Measurements from ENCODE around the gene CAMK2D.

The CAMK2D gene

DNA sequence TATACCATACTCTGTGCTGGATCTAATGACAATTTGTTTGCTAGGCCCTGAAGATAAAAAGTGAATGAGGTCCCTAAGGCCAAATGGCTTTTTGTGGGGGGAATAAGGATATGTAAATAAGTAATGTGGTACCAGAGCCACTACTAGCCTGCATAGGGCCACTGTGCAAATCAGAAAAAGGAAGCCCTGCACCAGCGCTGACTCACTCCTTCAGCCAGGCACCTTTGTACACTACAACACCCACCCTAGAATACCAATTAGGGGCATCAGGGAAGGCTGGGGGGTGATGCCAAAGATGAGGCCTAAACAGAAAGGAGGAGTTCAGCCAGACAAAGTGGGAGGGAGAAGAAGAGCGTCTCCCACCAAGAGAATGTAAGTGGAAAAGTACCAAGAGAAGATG lies 122.2 kb downstream of the CAMK2D start:
- Histone ChIP-seq H3K36me3 (ENCODE audit: insufficient read depth, low read length) (no peaks in the 10 kb centered on the region), H3K27ac (ENCODE audit: low read length) (no peak overlapping the region), H2AFZ (ENCODE audit: low read depth, low read length) (no peak overlapping the region), H3K4me1 (ENCODE audit: insufficient read depth, low read length) (peaks cover 23% of the 10 kb centered on the region), H3K27me3 (ENCODE audit: insufficient read depth, low read length, poor library complexity) (peaks cover 28% of the 10 kb centered on the region), H3K4me3 (ENCODE audit: low read depth in 1 of 2, low read length in 2 of 2) (no peak overlapping the region), H3K9me3 (ENCODE audit: insufficient read depth, low read length, severe bottlenecking) (no peaks in the 10 kb centered on the region), H3K4me2 (ENCODE audit: insufficient read depth, low read length) (no peak overlapping the region), H3K9ac (ENCODE audit: low read depth, low read length) (no peak overlapping the region), H4K20me1 (ENCODE audit: insufficient read depth, low read length) (peaks cover 65% of the 10 kb centered on the region), H3K79me2 (ENCODE audit: insufficient read depth, low read length) (no peaks in the 10 kb centered on the region)
- no peak for TF ChIP-seq EZH2 (IDR thresholded peaks at IDR 0.05; ENCODE audit: borderline replicate concordance, low read depth, low read length, severe bottlenecking)
- TF ChIP-seq, protein P1, sequence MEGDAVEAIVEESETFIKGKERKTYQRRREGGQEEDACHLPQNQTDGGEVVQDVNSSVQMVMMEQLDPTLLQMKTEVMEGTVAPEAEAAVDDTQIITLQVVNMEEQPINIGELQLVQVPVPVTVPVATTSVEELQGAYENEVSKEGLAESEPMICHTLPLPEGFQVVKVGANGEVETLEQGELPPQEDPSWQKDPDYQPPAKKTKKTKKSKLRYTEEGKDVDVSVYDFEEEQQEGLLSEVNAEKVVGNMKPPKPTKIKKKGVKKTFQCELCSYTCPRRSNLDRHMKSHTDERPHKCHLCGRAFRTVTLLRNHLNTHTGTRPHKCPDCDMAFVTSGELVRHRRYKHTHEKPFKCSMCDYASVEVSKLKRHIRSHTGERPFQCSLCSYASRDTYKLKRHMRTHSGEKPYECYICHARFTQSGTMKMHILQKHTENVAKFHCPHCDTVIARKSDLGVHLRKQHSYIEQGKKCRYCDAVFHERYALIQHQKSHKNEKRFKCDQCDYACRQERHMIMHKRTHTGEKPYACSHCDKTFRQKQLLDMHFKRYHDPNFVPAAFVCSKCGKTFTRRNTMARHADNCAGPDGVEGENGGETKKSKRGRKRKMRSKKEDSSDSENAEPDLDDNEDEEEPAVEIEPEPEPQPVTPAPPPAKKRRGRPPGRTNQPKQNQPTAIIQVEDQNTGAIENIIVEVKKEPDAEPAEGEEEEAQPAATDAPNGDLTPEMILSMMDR (IDR thresholded peaks at IDR 0.05; ENCODE audit: borderline replicate concordance, extremely low read depth, low read length, poor library complexity, severe bottlenecking) = no peak
- DNase-seq (no peak), ATAC-seq (ENCODE audit: insufficient read depth, low read depth) (no peak)

DNA sequence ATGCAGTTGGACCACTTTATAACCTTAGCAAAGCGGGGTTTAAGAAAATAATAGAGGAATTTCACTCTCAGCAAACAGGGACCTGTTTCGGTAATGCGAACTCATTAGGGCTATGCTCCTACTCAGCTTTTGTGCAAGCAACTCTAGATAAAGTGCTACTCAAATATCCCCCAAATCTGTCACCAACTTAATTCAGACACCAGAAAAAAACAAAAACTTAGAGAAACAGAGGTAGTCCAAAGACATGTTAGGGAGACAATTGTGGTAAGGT lies 123.0 kb downstream of the CAMK2D start:
- Histone ChIP-seq H3K4me2 (ENCODE audit: insufficient read depth, low read length) (no peak overlapping the region), H3K27ac (ENCODE audit: low read length) (no peak overlapping the region), H2AFZ (ENCODE audit: low read depth, low read length) (no peak overlapping the region), H3K4me1 (ENCODE audit: insufficient read depth, low read length) (peaks cover 23% of the 10 kb centered on the region), H3K4me3 (ENCODE audit: low read depth in 1 of 2, low read length in 2 of 2) (no peak overlapping the region), H3K27me3 (ENCODE audit: insufficient read depth, low read length, poor library complexity) (peaks cover 33% of the 10 kb centered on the region), H3K79me2 (ENCODE audit: insufficient read depth, low read length) (no peaks in the 10 kb centered on the region), H3K36me3 (ENCODE audit: insufficient read depth, low read length) (no peaks in the 10 kb centered on the region), H4K20me1 (ENCODE audit: insufficient read depth, low read length) (peaks cover 70% of the 10 kb centered on the region), H3K9me3 (ENCODE audit: insufficient read depth, low read length, severe bottlenecking) (no peaks in the 10 kb centered on the region), H3K9ac (ENCODE audit: low read depth, low read length) (no peak overlapping the region)
- ATAC-seq (ENCODE audit: insufficient read depth, low read depth) (no peak), DNase-seq (no peak)
- TF ChIP-seq, protein P1 (IDR thresholded peaks at IDR 0.05; ENCODE audit: borderline replicate concordance, extremely low read depth, low read length, poor library complexity, severe bottlenecking) = no peak
- TF ChIP-seq EZH2 (IDR thresholded peaks at IDR 0.05; ENCODE audit: borderline replicate concordance, low read depth, low read length, severe bottlenecking) = no peak

DNA sequence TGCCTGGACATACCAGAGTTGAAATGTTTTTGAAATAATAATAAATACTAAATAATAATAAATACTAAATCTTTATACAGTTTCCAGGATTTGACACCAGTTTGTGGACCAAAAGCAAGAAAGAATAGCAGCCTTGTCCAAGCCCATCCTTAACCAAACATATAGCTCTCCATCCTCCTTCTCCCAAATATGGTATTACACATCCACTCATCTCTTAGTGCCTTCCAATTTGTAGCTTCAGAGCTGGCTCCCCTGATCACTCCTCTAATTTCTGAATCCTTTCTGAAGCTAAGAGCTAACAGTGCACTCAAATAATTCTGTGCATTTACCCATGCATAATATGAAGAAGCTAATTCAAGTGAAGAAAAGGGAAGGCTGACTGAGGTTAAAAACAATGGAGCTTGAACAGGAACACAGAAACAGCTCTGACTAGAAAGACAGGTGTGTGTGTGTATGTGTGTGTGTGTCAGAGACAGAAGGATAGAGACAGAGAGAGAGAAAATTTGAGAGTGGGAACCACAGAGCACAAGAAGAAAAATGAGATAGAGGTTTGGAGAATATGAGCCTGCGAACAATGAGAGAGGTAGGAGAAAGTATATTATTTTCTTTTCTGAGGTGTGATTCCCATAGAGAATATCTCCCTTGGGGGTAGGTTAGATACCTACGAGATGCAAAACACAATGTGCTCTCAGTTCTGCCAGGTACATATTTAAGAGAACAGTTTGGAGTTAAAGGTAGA lies 123.5 kb downstream of the CAMK2D start:
- H3K4me2 ChIP-seq (ENCODE audit: insufficient read depth, low read length) = no peak overlapping the region
- H2AFZ ChIP-seq (ENCODE audit: low read depth, low read length) = no peak overlapping the region
- H3K79me2 ChIP-seq (ENCODE audit: insufficient read depth, low read length) = no peaks in the 10 kb centered on the region
- peaks cover 33% of the 10 kb centered on the region for H3K27me3 ChIP-seq (ENCODE audit: insufficient read depth, low read length, poor library complexity)
- peaks cover 75% of the 10 kb centered on the region for H4K20me1 ChIP-seq (ENCODE audit: insufficient read depth, low read length)
- DNase-seq (no peak), ATAC-seq (ENCODE audit: insufficient read depth, low read depth) (no peak)
- H3K36me3 ChIP-seq (ENCODE audit: insufficient read depth, low read length) = no peaks in the 10 kb centered on the region
- no peak overlapping the region for H3K27ac ChIP-seq (ENCODE audit: low read length)
- no peaks in the 10 kb centered on the region for H3K9me3 ChIP-seq (ENCODE audit: insufficient read depth, low read length, severe bottlenecking)
- no peak overlapping the region for H3K4me3 ChIP-seq (ENCODE audit: low read depth in 1 of 2, low read length in 2 of 2)
- H3K9ac ChIP-seq (ENCODE audit: low read depth, low read length) = no peak overlapping the region
- H3K4me1 ChIP-seq (ENCODE audit: insufficient read depth, low read length) = peaks cover 23% of the 10 kb centered on the region
- no peak for TF ChIP-seq EZH2 (IDR thresholded peaks at IDR 0.05; ENCODE audit: borderline replicate concordance, low read depth, low read length, severe bottlenecking)
- TF ChIP-seq, protein P1 (IDR thresholded peaks at IDR 0.05; ENCODE audit: borderline replicate concordance, extremely low read depth, low read length, poor library complexity, severe bottlenecking) = no peak

Data from DND-41 (cell line).